HG03457 (cell line): ENCODE results near the gene SSTR3.
"Not testable (repeated sequence)": the region's sequence is repeated elsewhere in the genome, so short reads cannot be mapped to it uniquely, and the experiment has no call there.

Experiments used
- ATAC-seq: cut with Tn5 transposase; IDR thresholded peaks from one replicate; pipeline ENCODE4 v1.9.1; 2021; ENCODE audit warnings: moderate number of reproducible peaks; ENCODE audit not compliant: unreplicated experiment

SSTR3 gene

GRCh38 chr22:37213218-37213855 is 1.1 kb upstream of the SSTR3 start:
- ATAC-seq: no peak

- ATAC-seq: no peak
Observed at GRCh38 chr22:37211866-37212173, 457 bp downstream of the SSTR3 start.

- ATAC-seq: no peak
Observed at GRCh38 chr22:37211075-37211865, 1.0 kb downstream of the SSTR3 start.

- no peak for ATAC-seq
Observed at GRCh38 chr22:37210041-37210803, 2.1 kb downstream of the SSTR3 start.

- no peak for ATAC-seq
Observed at GRCh38 chr22:37209140-37209845, 3.0 kb downstream of the SSTR3 start.

- no peak for ATAC-seq
Observed at GRCh38 chr22:37208401-37209139, 3.7 kb downstream of the SSTR3 start.

GRCh38 chr22:37207981-37208380 is 4.3 kb downstream of the SSTR3 start:
- no peak for ATAC-seq

- ATAC-seq: no peak
Observed at GRCh38 chr22:37206841-37207821, 5.1 kb downstream of the SSTR3 start.

- ATAC-seq: no peak
Observed at GRCh38 chr22:37206118-37206840, 6.0 kb downstream of the SSTR3 start.

GRCh38 chr22:37205046-37205445 is 7.2 kb downstream of the SSTR3 start:
- no peak for ATAC-seq

- no peak for ATAC-seq
Observed at GRCh38 chr22:37204045-37204655, 8.1 kb downstream of the SSTR3 start.

GRCh38 chr22:37203354-37204044 is 8.8 kb downstream of the SSTR3 start:
- no peak for ATAC-seq

- no peak for ATAC-seq
Observed at GRCh38 chr22:37202716-37203115, 9.6 kb downstream of the SSTR3 start.

- ATAC-seq: no peak
Observed at GRCh38 chr22:37202001-37202555, 10.2 kb downstream of the SSTR3 start.

- not testable (repeated sequence) for ATAC-seq
Observed at GRCh38 chr22:37201443-37201820, 10.8 kb downstream of the SSTR3 start.

- ATAC-seq: no peak
Observed at GRCh38 chr22:37199760-37200108, 12.5 kb downstream of the SSTR3 start.

GRCh38 chr22:37199103-37199759 is 13.0 kb downstream of the SSTR3 start:
- peak; percentile 85 for ATAC-seq
